A549 treated with dexamethasone at 1 μM for 4 hours (cell line): ENCODE data around the gene ARHGEF26. TPM values are rescaled to one million over a fixed set of nuclear protein-coding genes. Genes with fewer than 3 reads are reported as not detected.

Source experiments
- total RNA-seq: library from RNA; stranded (reverse); fragments of 200-300 nt; extraction: Qiagen RNA extraction; gene quantifications from 5 replicates; pipeline ENCODE4 v1.2.3, GENCODE V29; 2022

Gene ARHGEF26, protein sequence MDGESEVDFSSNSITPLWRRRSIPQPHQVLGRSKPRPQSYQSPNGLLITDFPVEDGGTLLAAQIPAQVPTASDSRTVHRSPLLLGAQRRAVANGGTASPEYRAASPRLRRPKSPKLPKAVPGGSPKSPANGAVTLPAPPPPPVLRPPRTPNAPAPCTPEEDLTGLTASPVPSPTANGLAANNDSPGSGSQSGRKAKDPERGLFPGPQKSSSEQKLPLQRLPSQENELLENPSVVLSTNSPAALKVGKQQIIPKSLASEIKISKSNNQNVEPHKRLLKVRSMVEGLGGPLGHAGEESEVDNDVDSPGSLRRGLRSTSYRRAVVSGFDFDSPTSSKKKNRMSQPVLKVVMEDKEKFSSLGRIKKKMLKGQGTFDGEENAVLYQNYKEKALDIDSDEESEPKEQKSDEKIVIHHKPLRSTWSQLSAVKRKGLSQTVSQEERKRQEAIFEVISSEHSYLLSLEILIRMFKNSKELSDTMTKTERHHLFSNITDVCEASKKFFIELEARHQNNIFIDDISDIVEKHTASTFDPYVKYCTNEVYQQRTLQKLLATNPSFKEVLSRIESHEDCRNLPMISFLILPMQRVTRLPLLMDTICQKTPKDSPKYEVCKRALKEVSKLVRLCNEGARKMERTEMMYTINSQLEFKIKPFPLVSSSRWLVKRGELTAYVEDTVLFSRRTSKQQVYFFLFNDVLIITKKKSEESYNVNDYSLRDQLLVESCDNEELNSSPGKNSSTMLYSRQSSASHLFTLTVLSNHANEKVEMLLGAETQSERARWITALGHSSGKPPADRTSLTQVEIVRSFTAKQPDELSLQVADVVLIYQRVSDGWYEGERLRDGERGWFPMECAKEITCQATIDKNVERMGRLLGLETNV
- total RNA-seq: 10.9 to 15.3 TPM (median 12.3 TPM) in 5 replicates

DNA sequence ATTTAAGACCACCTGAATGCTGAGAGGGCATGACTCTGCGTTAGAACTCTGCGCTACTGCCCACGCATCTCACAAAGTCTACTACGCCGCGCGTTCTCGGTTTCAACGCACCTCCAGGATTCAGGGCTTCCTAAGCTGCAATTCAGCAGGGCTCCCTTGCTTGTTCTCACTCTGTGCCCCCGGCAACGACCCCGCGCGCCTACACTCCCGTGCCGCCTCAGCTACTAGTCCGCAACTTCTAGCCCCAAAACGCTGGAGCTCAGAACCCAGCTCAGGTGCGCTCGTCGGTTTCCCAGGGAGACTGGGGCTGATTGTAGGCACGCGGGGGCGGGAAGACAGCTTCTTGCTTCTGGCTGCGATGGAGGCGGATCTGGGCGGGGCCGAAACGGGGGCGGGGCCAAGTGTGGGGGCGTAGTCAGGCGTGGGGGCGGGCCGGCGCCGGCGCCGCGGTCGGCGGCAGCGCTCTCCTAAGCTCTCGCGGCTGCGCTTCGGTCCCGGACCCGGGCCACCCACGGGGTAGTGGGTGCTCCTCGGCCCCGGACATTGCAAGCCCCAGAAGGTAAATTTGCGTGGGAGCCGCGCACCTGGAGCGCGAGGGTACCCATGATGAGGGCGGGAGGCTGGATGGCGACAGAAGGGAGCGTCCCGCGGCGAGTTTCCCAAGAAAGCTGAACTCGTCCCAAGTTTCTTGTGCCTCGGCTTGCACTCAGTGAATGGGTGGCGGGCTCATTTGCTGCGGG, at the start of gene ARHGEF26:
Gene ARHGEF26, plus strand, starts transcription at position 430 of the 740 bp plus-strand sequence. CDS start 603 bp downstream, outside the sequence.

Other genes with a start within 250 kb of the ARHGEF26 start
- 54.1 to 66.2 TPM (median 59.1 TPM) in 5 replicates for gene DHX36, start 203.1 kb downstream of the ARHGEF26 start, total RNA-seq